SK-N-SH treated with all-trans-retinoic acid at 6 μM for 48 hours (cell line): ENCODE results near the gene PHKA2.

Experiments
- ATAC-seq: fragments of 200-7000 bp; cut with Tn5 transposase; 3 replicates; pipeline ENCODE4 v1.9.1; 2020; ENCODE audit warnings: mild to moderate bottlenecking, moderate library complexity
- ARNTL ChIP-seq: fragments of 450-650 bp; formaldehyde crosslinking; IDR thresholded peaks from 2 replicates; pipeline ENCODE4 v1.5.0; 2020; ENCODE audit warnings: low read depth, mild to moderate bottlenecking, moderate library complexity, borderline replicate concordance
- ESRRG ChIP-seq: fragments of 250-450 bp; sonication (Bioruptor Pico); IDR thresholded peaks from 2 replicates; pipeline ENCODE4 v1.6.1; 2021; ENCODE audit warnings: mild to moderate bottlenecking
- ISL1 ChIP-seq: fragments of 250-450 bp; sonication (Bioruptor Pico); IDR thresholded peaks from 2 replicates; pipeline ENCODE4 v2.1.2; 2022; ENCODE audit warnings: mild to moderate bottlenecking, moderate library complexity
- PPARA ChIP-seq: fragments of 250-450 bp; sonication (Bioruptor Pico); IDR thresholded peaks from 2 replicates; pipeline ENCODE4 v1.5.0; 2020; ENCODE audit warnings: mild to moderate bottlenecking, borderline replicate concordance
- TCF4 ChIP-seq: fragments of 250-450 bp; sonication (Bioruptor Pico); IDR thresholded peaks from 2 replicates; pipeline ENCODE4 v1.8.0; 2021; ENCODE audit warnings: mild to moderate bottlenecking, moderate library complexity, borderline replicate concordance
- TOX ChIP-seq: fragments of 250-450 bp; sonication (Bioruptor Pico); IDR thresholded peaks from 2 replicates; pipeline ENCODE4 v1.8.0; 2021; ENCODE audit warnings: mild to moderate bottlenecking, moderate library complexity, borderline replicate concordance
- TSHZ2 ChIP-seq: fragments of 250-450 bp; sonication (Bioruptor Pico); IDR thresholded peaks from 2 replicates; pipeline ENCODE4 v1.5.0; 2020; ENCODE audit warnings: mild to moderate bottlenecking, moderate library complexity
- ZC3H10 ChIP-seq: fragments of 250-450 bp; sonication (Bioruptor Pico); IDR thresholded peaks from 2 replicates; pipeline ENCODE4 v1.5.1; 2021; ENCODE audit warnings: mild to moderate bottlenecking, moderate library complexity
- ZFP3 ChIP-seq: fragments of 250-450 bp; sonication (Bioruptor Pico); IDR thresholded peaks from 2 replicates; pipeline ENCODE4 v1.5.0; 2020; ENCODE audit warnings: mild to moderate bottlenecking, moderate library complexity
- ZNF565 ChIP-seq: fragments of 450-650 bp; formaldehyde crosslinking; conservative IDR thresholded peaks from 2 replicates; pipeline ENCODE4 v1.5.0; 2020; ENCODE audit warnings: low read depth, mild to moderate bottlenecking, moderate library complexity
- ZNF70 ChIP-seq: fragments of 450-650 bp; formaldehyde crosslinking; IDR thresholded peaks from 2 replicates; pipeline ENCODE4 v1.5.0; 2020; ENCODE audit warnings: mild to moderate bottlenecking, moderate library complexity
- ZNF8 ChIP-seq: fragments of 450-650 bp; formaldehyde crosslinking; IDR thresholded peaks from 2 replicates; pipeline ENCODE4 v1.5.0; 2020; ENCODE audit warnings: mild to moderate bottlenecking, moderate library complexity
- TF ChIP-seq, protein P1 (sequence below): fragments of 250-450 bp; sonication (Bioruptor Pico); IDR thresholded peaks from 2 replicates; pipeline ENCODE4 v1.8.0; 2021; ENCODE audit warnings: low read depth, mild to moderate bottlenecking, moderate library complexity, borderline replicate concordance
- TF ChIP-seq, protein P2 (sequence below): fragments of 250-450 bp; sonication (Bioruptor Pico); IDR thresholded peaks from 2 replicates; pipeline ENCODE4 v1.8.0; 2020; ENCODE audit warnings: mild to moderate bottlenecking, moderate library complexity, borderline replicate concordance
- TF ChIP-seq, protein P3 (sequence below): fragments of 250-450 bp; sonication (Bioruptor Pico); IDR thresholded peaks from 2 replicates; pipeline ENCODE4 v1.5.1; 2021; ENCODE audit warnings: mild to moderate bottlenecking, moderate library complexity

PHKA2 gene

DNA sequence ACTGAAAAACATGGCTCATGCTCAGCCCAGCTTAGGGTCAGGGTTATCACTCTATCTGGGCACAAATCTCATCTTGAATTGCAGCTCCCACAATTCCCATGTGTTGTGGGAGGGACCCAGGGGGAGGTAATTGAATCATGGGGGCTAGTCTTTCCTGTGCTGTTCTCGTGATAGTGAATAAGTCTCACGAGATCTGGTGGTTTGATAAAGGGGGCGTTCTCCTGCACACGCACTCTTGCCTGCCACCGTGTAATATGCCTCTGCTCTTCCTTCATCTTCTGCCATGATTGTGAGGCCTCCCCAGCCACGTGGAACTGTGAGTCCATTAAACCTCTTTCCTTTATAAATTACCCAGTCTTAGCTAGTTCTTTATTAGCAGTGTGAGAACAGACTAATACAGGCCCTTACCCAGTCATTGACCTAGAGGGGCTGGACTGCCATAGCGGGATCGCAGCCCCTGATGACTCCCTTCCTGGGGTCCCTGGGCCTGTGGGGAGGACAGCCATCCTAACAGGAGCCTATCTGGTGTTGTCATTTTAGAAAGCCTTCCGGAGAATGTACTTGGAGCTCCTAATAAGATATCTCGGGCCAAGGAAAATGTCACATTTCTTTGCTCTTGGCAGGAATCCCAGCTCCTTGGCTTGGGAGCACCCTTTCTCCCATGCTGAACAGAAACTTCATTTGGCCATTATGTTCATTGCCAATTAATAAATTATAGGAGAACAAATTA lies 112.6 kb downstream of the PHKA2 start:
- no peak for TF ChIP-seq ZFP3 (CRISPR knock-in tag)
- peak; percentile 32; the same call in 1 of the 2 replicates for TF ChIP-seq ISL1 (CRISPR knock-in tag)
- ATAC-seq = no peak

GRCh38 chrX:18864390-18864920 lies 119.5 kb downstream of the PHKA2 start:
- no peak for ATAC-seq

DNA sequence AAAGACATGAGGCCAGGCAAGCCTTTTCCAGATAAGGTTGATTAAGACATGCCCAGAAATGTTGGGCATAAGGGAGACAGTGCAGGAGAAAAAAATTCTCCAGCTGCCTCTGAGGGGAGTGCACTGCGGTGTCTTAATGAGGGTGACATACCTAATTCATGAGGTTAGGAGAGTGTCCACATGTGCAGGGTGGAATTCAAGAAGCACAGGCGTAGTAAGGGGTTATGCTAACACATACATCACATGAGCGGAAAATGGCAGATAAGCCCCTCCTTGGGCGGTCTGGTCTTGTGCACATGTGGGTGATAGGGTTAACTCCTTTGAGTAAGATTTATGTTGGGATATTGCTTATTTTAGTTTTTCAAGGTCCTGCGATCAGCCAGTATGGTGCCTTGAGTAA lies 122.4 kb downstream of the PHKA2 start:
- no peak for ATAC-seq
- no peak for TF ChIP-seq ZC3H10 (CRISPR knock-in tag)

More at GRCh38 chrX:18864390-18864920, 119.5 kb downstream of the PHKA2 start:
- TF ChIP-seq TCF4 (CRISPR knock-in tag) = no peak
- no peak for TF ChIP-seq PPARA (CRISPR knock-in tag)
- TF ChIP-seq ZNF8 (CRISPR knock-in tag) = no peak
- TF ChIP-seq TSHZ2 (CRISPR knock-in tag) = no peak
- TF ChIP-seq, protein P1, sequence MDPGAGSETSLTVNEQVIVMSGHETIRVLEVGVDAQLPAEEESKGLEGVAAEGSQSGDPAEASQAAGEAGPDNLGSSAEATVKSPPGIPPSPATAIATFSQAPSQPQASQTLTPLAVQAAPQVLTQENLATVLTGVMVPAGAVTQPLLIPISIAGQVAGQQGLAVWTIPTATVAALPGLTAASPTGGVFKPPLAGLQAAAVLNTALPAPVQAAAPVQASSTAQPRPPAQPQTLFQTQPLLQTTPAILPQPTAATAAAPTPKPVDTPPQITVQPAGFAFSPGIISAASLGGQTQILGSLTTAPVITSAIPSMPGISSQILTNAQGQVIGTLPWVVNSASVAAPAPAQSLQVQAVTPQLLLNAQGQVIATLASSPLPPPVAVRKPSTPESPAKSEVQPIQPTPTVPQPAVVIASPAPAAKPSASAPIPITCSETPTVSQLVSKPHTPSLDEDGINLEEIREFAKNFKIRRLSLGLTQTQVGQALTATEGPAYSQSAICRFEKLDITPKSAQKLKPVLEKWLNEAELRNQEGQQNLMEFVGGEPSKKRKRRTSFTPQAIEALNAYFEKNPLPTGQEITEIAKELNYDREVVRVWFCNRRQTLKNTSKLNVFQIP (CRISPR knock-in tag) = no peak
- no peak for TF ChIP-seq ZNF70 (CRISPR knock-in tag)
- TF ChIP-seq ESRRG = no peak
- TF ChIP-seq, protein P2, sequence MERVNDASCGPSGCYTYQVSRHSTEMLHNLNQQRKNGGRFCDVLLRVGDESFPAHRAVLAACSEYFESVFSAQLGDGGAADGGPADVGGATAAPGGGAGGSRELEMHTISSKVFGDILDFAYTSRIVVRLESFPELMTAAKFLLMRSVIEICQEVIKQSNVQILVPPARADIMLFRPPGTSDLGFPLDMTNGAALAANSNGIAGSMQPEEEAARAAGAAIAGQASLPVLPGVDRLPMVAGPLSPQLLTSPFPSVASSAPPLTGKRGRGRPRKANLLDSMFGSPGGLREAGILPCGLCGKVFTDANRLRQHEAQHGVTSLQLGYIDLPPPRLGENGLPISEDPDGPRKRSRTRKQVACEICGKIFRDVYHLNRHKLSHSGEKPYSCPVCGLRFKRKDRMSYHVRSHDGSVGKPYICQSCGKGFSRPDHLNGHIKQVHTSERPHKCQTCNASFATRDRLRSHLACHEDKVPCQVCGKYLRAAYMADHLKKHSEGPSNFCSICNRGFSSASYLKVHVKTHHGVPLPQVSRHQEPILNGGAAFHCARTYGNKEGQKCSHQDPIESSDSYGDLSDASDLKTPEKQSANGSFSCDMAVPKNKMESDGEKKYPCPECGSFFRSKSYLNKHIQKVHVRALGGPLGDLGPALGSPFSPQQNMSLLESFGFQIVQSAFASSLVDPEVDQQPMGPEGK (CRISPR knock-in tag) = no peak

GRCh38 chrX:18856645-18856997 lies 127.3 kb downstream of the PHKA2 start:
- no peak for TF ChIP-seq ARNTL (CRISPR knock-in tag)
- no peak for TF ChIP-seq ZC3H10 (CRISPR knock-in tag)
- TF ChIP-seq, protein P2 (CRISPR knock-in tag) = no peak
- no peak for TF ChIP-seq TOX (CRISPR knock-in tag)
- TF ChIP-seq, protein P3, sequence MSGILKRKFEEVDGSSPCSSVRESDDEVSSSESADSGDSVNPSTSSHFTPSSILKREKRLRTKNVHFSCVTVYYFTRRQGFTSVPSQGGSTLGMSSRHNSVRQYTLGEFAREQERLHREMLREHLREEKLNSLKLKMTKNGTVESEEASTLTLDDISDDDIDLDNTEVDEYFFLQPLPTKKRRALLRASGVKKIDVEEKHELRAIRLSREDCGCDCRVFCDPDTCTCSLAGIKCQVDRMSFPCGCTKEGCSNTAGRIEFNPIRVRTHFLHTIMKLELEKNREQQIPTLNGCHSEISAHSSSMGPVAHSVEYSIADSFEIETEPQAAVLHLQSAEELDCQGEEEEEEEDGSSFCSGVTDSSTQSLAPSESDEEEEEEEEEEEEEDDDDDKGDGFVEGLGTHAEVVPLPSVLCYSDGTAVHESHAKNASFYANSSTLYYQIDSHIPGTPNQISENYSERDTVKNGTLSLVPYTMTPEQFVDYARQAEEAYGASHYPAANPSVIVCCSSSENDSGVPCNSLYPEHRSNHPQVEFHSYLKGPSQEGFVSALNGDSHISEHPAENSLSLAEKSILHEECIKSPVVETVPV (CRISPR knock-in tag) = no peak
- no peak for TF ChIP-seq ZNF8 (CRISPR knock-in tag)
- TF ChIP-seq ZNF565 (CRISPR knock-in tag) = no peak
- TF ChIP-seq TCF4 (CRISPR knock-in tag) = no peak
- no peak for ATAC-seq
